ENCODE results near the gene NUP62.

NUP62 gene

GRCh38 chr19:49891393-49891792, 37.9 kb downstream of the NUP62 start:
- H3K9ac ChIP-seq (ENCODE audit: low read length) = no peak overlapping the region
- no peaks in the 10 kb centered on the region for H3K9me3 ChIP-seq (ENCODE audit: control insufficient read depth, low read depth, low read length)
- H3K36me3 ChIP-seq (ENCODE audit: control insufficient read depth, low read depth, low read length) = no peaks in the 10 kb centered on the region
- H3K4me3 ChIP-seq (ENCODE audit: low read length) = peak overlapping the region; percentile 23
- peaks cover 9% of the 10 kb centered on the region for H3K27me3 ChIP-seq (ENCODE audit: control insufficient read depth, insufficient read depth, low read length)
- peaks cover 4% of the 10 kb centered on the region for H3K4me1 ChIP-seq (ENCODE audit: control insufficient read depth, low read depth, low read length)
- no peak overlapping the region for H3K27ac ChIP-seq (ENCODE audit: low read length)

- Histone ChIP-seq H3K4me1 (ENCODE audit: control insufficient read depth, low read depth, low read length) (peaks cover 4% of the 10 kb centered on the region), H3K9ac (ENCODE audit: low read length) (no peak overlapping the region), H3K9me3 (ENCODE audit: control insufficient read depth, low read depth, low read length) (no peaks in the 10 kb centered on the region), H3K36me3 (ENCODE audit: control insufficient read depth, low read depth, low read length) (no peaks in the 10 kb centered on the region), H3K27ac (ENCODE audit: low read length) (no peak overlapping the region), H3K27me3 (ENCODE audit: control insufficient read depth, insufficient read depth, low read length) (peaks cover 9% of the 10 kb centered on the region), H3K4me3 (ENCODE audit: low read length) (peak overlapping the region; percentile 48)
Measured at GRCh38 chr19:49890349-49891311, 38.7 kb downstream of the NUP62 start.

- Histone ChIP-seq H3K27ac (ENCODE audit: low read length) (no peak overlapping the region), H3K4me3 (ENCODE audit: low read length) (peak overlapping the region; percentile 48), H3K4me1 (ENCODE audit: control insufficient read depth, low read depth, low read length) (peaks cover 4% of the 10 kb centered on the region), H3K36me3 (ENCODE audit: control insufficient read depth, low read depth, low read length) (peaks cover 2% of the 10 kb centered on the region), H3K9ac (ENCODE audit: low read length) (no peak overlapping the region), H3K27me3 (ENCODE audit: control insufficient read depth, insufficient read depth, low read length) (peaks cover 9% of the 10 kb centered on the region), H3K9me3 (ENCODE audit: control insufficient read depth, low read depth, low read length) (no peaks in the 10 kb centered on the region)
Measured at GRCh38 chr19:49889687-49890348, 39.5 kb downstream of the NUP62 start.

- Histone ChIP-seq H3K27me3 (ENCODE audit: control insufficient read depth, insufficient read depth, low read length) (peaks cover 9% of the 10 kb centered on the region), H3K4me1 (ENCODE audit: control insufficient read depth, low read depth, low read length) (peaks cover 4% of the 10 kb centered on the region), H3K27ac (ENCODE audit: low read length) (no peak overlapping the region), H3K4me3 (ENCODE audit: low read length) (no peak overlapping the region), H3K9me3 (ENCODE audit: control insufficient read depth, low read depth, low read length) (no peaks in the 10 kb centered on the region), H3K9ac (ENCODE audit: low read length) (no peak overlapping the region), H3K36me3 (ENCODE audit: control insufficient read depth, low read depth, low read length) (peaks cover 8% of the 10 kb centered on the region)
Measured at GRCh38 chr19:49889038-49889686, 40.1 kb downstream of the NUP62 start.

DNA sequence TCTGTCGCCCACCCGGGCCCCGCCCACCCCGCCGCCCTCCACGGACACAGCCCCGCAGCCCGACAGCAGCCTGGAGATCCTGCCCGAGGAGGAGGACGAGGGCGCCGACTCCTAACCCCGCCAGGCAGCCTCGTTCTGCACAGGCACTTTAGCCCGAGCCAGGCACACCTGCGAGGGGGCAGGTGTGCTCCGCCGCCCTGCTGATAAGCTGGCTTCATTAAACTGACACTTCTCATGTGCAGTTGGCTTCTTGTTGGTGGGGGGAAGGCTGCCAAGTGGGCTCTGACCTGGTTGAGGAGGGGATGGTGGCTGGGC, 40.8 kb downstream of the NUP62 start:
- Histone ChIP-seq H3K36me3 (ENCODE audit: control insufficient read depth, low read depth, low read length) (peaks cover 15% of the 10 kb centered on the region), H3K4me3 (ENCODE audit: low read length) (no peak overlapping the region), H3K9ac (ENCODE audit: low read length) (no peak overlapping the region), H3K27ac (ENCODE audit: low read length) (no peak overlapping the region), H3K4me1 (ENCODE audit: control insufficient read depth, low read depth, low read length) (peaks cover 4% of the 10 kb centered on the region), H3K9me3 (ENCODE audit: control insufficient read depth, low read depth, low read length) (no peaks in the 10 kb centered on the region), H3K27me3 (ENCODE audit: control insufficient read depth, insufficient read depth, low read length) (peaks cover 9% of the 10 kb centered on the region)

DNA sequence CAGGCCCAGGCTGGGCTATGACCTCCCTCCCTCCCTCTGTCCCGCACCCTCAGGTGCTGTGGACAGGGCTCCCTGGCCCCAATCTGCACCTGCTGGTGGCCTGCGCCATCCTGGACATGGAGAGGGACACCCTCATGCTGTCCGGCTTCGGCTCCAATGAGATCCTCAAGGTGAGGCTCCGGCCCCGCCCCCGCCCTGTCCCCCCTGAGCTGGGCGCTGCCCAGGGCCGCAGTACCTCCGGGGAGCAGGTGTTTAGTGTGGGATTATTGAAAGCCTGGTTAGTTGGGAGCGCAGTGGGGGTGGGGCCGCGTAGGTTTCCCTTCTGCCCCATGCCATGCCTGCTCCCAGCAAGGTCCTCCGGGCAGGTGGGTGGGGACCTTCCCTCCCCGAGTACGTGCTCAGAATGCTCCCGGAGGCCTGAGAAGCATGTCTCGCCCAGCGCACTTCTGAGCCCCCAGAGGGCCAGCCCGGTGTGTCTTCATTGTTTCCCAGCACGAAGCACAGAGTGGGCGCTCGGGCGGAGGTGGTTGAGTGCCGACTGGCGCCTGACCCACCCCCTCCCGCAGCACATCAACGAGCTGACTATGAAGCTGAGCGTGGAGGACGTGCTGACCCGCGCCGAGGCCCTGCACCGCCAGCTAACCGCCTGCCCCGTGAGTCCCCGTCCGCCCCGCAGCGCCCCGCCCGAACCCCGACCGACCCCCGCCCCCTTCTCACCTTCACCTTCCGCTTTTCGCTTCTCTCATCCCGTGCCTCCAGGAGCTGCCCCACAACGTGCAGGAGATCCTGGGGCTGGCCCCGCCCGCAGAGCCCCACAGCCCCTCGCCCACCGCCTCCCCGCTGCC, 41.4 kb downstream of the NUP62 start:
- Histone ChIP-seq H3K4me3 (ENCODE audit: low read length) (no peak overlapping the region), H3K27me3 (ENCODE audit: control insufficient read depth, insufficient read depth, low read length) (peaks cover 9% of the 10 kb centered on the region), H3K27ac (ENCODE audit: low read length) (no peak overlapping the region), H3K36me3 (ENCODE audit: control insufficient read depth, low read depth, low read length) (peaks cover 21% of the 10 kb centered on the region), H3K9ac (ENCODE audit: low read length) (no peak overlapping the region), H3K4me1 (ENCODE audit: control insufficient read depth, low read depth, low read length) (peaks cover 4% of the 10 kb centered on the region), H3K9me3 (ENCODE audit: control insufficient read depth, low read depth, low read length) (no peaks in the 10 kb centered on the region)

- H3K27ac ChIP-seq (ENCODE audit: low read length) = no peak overlapping the region
- H3K4me3 ChIP-seq (ENCODE audit: low read length) = no peak overlapping the region
- no peaks in the 10 kb centered on the region for H3K9me3 ChIP-seq (ENCODE audit: control insufficient read depth, low read depth, low read length)
- H3K36me3 ChIP-seq (ENCODE audit: control insufficient read depth, low read depth, low read length) = peaks cover 28% of the 10 kb centered on the region
- H3K4me1 ChIP-seq (ENCODE audit: control insufficient read depth, low read depth, low read length) = peaks cover 4% of the 10 kb centered on the region
- H3K27me3 ChIP-seq (ENCODE audit: control insufficient read depth, insufficient read depth, low read length) = peaks cover 9% of the 10 kb centered on the region
- no peak overlapping the region for H3K9ac ChIP-seq (ENCODE audit: low read length)
Measured at GRCh38 chr19:49887037-49887664, 42.2 kb downstream of the NUP62 start.

- no peak overlapping the region for H3K27ac ChIP-seq (ENCODE audit: low read length)
- peaks cover 7% of the 10 kb centered on the region for H3K27me3 ChIP-seq (ENCODE audit: control insufficient read depth, insufficient read depth, low read length)
- peaks cover 49% of the 10 kb centered on the region for H3K36me3 ChIP-seq (ENCODE audit: control insufficient read depth, low read depth, low read length)
- H3K4me3 ChIP-seq (ENCODE audit: low read length) = no peak overlapping the region
- H3K9me3 ChIP-seq (ENCODE audit: control insufficient read depth, low read depth, low read length) = no peaks in the 10 kb centered on the region
- H3K9ac ChIP-seq (ENCODE audit: low read length) = no peak overlapping the region
- no peaks in the 10 kb centered on the region for H3K4me1 ChIP-seq (ENCODE audit: control insufficient read depth, low read depth, low read length)
Measured at GRCh38 chr19:49884760-49885159, 44.5 kb downstream of the NUP62 start.

GRCh38 chr19:49884109-49884508, 45.2 kb downstream of the NUP62 start:
- Histone ChIP-seq H3K9me3 (ENCODE audit: control insufficient read depth, low read depth, low read length) (no peaks in the 10 kb centered on the region), H3K9ac (ENCODE audit: low read length) (no peak overlapping the region), H3K36me3 (ENCODE audit: control insufficient read depth, low read depth, low read length) (peaks cover 54% of the 10 kb centered on the region), H3K4me1 (ENCODE audit: control insufficient read depth, low read depth, low read length) (no peaks in the 10 kb centered on the region), H3K27me3 (ENCODE audit: control insufficient read depth, insufficient read depth, low read length) (peaks cover under 1% of the 10 kb centered on the region), H3K4me3 (ENCODE audit: low read length) (no peak overlapping the region), H3K27ac (ENCODE audit: low read length) (no peak overlapping the region)

DNA sequence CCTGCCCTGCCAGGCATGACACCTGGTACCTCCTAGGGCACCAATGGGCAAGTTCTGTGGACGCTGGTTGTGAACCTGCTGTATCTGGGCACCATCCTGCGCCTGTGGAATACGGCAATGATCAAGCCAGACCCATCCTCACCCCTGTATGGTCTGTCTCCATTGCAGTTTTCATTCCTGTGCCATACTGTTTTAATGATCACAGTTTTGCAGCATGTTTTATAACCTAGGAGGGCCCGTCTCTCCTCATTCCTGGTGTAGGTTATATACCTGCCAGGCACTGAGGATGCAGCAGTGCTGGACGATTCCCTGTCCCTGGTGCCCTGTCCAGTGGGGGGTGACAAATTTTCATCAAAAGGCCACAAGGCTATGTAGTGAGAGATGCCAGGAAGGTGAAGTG, 46.2 kb downstream of the NUP62 start:
- Histone ChIP-seq H3K4me3 (ENCODE audit: low read length) (no peak overlapping the region), H3K27ac (ENCODE audit: low read length) (no peak overlapping the region), H3K9me3 (ENCODE audit: control insufficient read depth, low read depth, low read length) (no peaks in the 10 kb centered on the region), H3K36me3 (ENCODE audit: control insufficient read depth, low read depth, low read length) (peaks cover 54% of the 10 kb centered on the region), H3K4me1 (ENCODE audit: control insufficient read depth, low read depth, low read length) (peaks cover 4% of the 10 kb centered on the region), H3K9ac (ENCODE audit: low read length) (no peak overlapping the region), H3K27me3 (ENCODE audit: control insufficient read depth, insufficient read depth, low read length) (no peaks in the 10 kb centered on the region)
